ENCODE data around the gene CIB2. TPM values are rescaled to one million over a fixed set of nuclear protein-coding genes. Genes with fewer than 3 reads are reported as not detected.

The CIB2 gene
- total RNA-seq, 1 experiment from 2014 or later, result 17.3 TPM

GRCh38 chr15:78060232-78060631 lies 71.0 kb downstream of the CIB2 start (continued):
- TF ChIP-seq ZNF274 (IDR thresholded peaks at IDR 0.05; ENCODE audit: low read depth, low read length) (no peak), EGR1 (IDR thresholded peaks at IDR 0.05; ENCODE audit: low read depth) (no peak), RAD21 (IDR thresholded peaks at IDR 0.05; ENCODE audit: low read depth) (no peak), ELF1 (IDR thresholded peaks at IDR 0.05; ENCODE audit: borderline replicate concordance, low read depth) (no peak), POLR2AphosphoS5 (IDR thresholded peaks at IDR 0.05; ENCODE audit: low read depth, low read length) (no peak), CBX3 (IDR thresholded peaks at IDR 0.05; ENCODE audit: low read depth) (no peak), POLR2A (IDR thresholded peaks at IDR 0.05; ENCODE audit: borderline replicate concordance, extremely low read depth, insufficient read depth, insufficient read length) (no peak), CEBPB (IDR thresholded peaks at IDR 0.05; ENCODE audit: low read depth) (no peak)
- TF ChIP-seq, protein P1, sequence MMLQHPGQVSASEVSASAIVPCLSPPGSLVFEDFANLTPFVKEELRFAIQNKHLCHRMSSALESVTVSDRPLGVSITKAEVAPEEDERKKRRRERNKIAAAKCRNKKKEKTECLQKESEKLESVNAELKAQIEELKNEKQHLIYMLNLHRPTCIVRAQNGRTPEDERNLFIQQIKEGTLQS (IDR thresholded peaks at IDR 0.05), result no peak

DNA sequence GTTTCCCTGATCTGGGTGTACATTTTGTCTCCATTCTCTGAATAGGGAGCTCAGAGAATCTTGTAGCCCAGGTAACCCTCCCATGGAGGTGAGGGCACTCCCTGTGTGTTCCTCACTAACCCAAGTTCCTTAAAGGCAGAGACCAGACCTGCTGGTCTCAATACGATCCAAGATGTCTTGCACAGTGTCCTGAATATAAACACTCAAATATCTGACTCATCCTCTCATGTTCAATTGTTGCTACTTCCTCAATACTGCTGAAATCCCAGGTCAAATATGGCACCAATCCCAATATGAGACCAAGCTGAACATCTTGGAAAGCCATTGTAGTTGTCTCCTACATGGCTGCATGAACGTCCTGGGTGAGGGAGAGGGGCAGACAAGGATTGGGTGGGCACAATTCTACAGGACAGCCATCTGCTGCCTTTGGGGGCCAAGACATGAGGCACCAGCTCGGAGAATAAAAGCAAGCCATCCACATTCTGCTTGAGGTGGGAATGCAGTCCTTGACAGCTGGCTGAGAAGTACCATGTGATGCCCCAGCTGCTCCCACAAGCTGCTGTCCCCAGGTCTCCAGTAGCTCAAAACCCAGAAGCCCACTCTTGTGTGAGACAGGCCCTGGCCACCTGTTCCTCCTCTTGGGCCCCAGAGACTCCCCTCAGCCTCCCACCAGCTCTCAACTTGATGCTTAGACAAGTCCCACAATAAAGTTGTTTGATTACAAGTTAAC lies 72.0 kb downstream of the CIB2 start:
- no peak overlapping the region for H3K4me2 ChIP-seq (ENCODE audit: low read length)
- no peaks in the 10 kb centered on the region for H3K27me3 ChIP-seq (ENCODE audit: insufficient read depth, low read length)
- H3K79me2 ChIP-seq (ENCODE audit: insufficient read depth, low read length), result peaks cover 6% of the 10 kb centered on the region
- BruUV-seq (replicated peaks), result no TSS peak
- no peak for TF ChIP-seq SRF (IDR thresholded peaks at IDR 0.05; ENCODE audit: low read depth)
- TF ChIP-seq ZFX (IDR thresholded peaks at IDR 0.05), result no peak
- no peak for TF ChIP-seq JUND (IDR thresholded peaks at IDR 0.05)
- no peak for TF ChIP-seq POLR2A (IDR thresholded peaks at IDR 0.05; ENCODE audit: borderline replicate concordance, extremely low read depth, insufficient read depth, insufficient read length)
- TF ChIP-seq MAX (IDR thresholded peaks at IDR 0.05), result no peak
- TF ChIP-seq EZH2phosphoT487 (IDR thresholded peaks at IDR 0.05; ENCODE audit: borderline replicate concordance), result no peak
- no peak for TF ChIP-seq CBX3 (IDR thresholded peaks at IDR 0.05; ENCODE audit: low read depth)
- no peak for TF ChIP-seq REST (IDR thresholded peaks at IDR 0.05; ENCODE audit: low read depth)
- TF ChIP-seq EGR1 (IDR thresholded peaks at IDR 0.05; ENCODE audit: low read depth), result no peak
- H3K9ac ChIP-seq (ENCODE audit: low read length), result no peak overlapping the region
- no peaks in the 10 kb centered on the region for H3K9me2 ChIP-seq (ENCODE audit: insufficient read depth)
- DNase-seq (ENCODE audit: low read depth, low spot score) (no peak), ATAC-seq (no peak)
- ChIA-PET POLR2A (no interaction called here), RAD21 (ENCODE audit: low non-redundant PET in 1 of 2, low total read pairs in 2 of 2, uncharacterized antibody in 2 of 2, unreplicated experiment in 2 of 2) (no interaction called here), CTCF (interaction anchor here (0.5 to 0.7 kb wide), 2 partner anchors 28 to 94 kb away, joined by 3 to 4 read pairs; no protein-coding TSS in a partner anchor)
- H4K20me1 ChIP-seq (ENCODE audit: insufficient read depth), result no peaks in the 10 kb centered on the region
- no peak overlapping the region for H3K27ac ChIP-seq (ENCODE audit: low read depth, low read length)
- peaks cover 10 to 23% of the 10 kb centered on the region in 2 experiments for H3K4me1 ChIP-seq (ENCODE audit: control insufficient read depth in 1 of 2, insufficient read depth in 2 of 2, low read length in 2 of 2)
- no peaks in the 10 kb centered on the region for H3K9me3 ChIP-seq (ENCODE audit: control insufficient read depth in 1 of 2, insufficient read depth in 1 of 2, low read depth in 1 of 2, low read length in 2 of 2)
- no peak overlapping the region for H3K4me3 ChIP-seq (replicated peaks in 1 of 2; ENCODE audit: low read depth in 1 of 2, low read length in 2 of 2)
- H3K36me3 ChIP-seq (ENCODE audit: control insufficient read depth in 1 of 2, insufficient read depth in 2 of 2, low read length in 2 of 2), result no peaks in the 10 kb centered on the region
- intact Hi-C loops (cut with micrococcal nuclease), result no loop called here
- no peak overlapping the region for H2AFZ ChIP-seq (ENCODE audit: low read depth, low read length, poor library complexity, severe bottlenecking)

Data from HCT116 (cell line).